K562 (cell line): ENCODE results near the gene GALNT18. TPM values are rescaled to one million over a fixed set of nuclear protein-coding genes. Genes with fewer than 3 reads are reported as not detected.

Experiments used
- ATAC-seq: fragments of 200-7000 bp; cut with Tn5 transposase; 3 replicates; pipeline ENCODE4 v1.9.1; 2020; ENCODE audit warnings: moderate library complexity
- BruUV-seq: library from RNA; stranded (reverse); fragments of 400-500 nt; replicated peaks from 2 replicates; lab custom pipeline; 2021; lab: Mats Ljungman, UMichigan
- CTCF ChIA-PET: fragments of 300-600 bp; formaldehyde crosslinking; extraction: SDS; loops from one replicate; lab custom pipeline; 2021; ENCODE audit warnings: low intra/inter-chr PET ratio; lab: Yijun Ruan, JAX
- POLR2A ChIA-PET: fragments of 300-600, 350-650 bp; sonication (Branson Sonifier 250); formaldehyde crosslinking; extraction: SDS; loops from one replicate; lab custom pipeline; 2021; ENCODE audit warnings: antibody characterized with exemption, inconsistent platforms; lab: Yijun Ruan, JAX
- DNase-seq, 4 experiments: peaks; one replicate each; pipeline versions ENCODE4 v3.0.0 to v3.0.0-alpha.2; 2011 to 2018; ENCODE audit warnings: low spot score in 3 of 4, mixed read lengths in 3 of 4; ENCODE audit errors: extremely low read depth in 1 of 4
- FAIRE-seq: peaks from 2 replicates; lab custom pipeline; 2011; peaks lifted over from hg19 to GRCh38; lab: Jason Lieb, UNC
- H2AFZ ChIP-seq: 2 replicates; pipeline ENCODE4 v1.6.0; 2011; ENCODE audit warnings: low read depth, low read length, control low read depth, inconsistent platforms
- H3K27ac ChIP-seq: fragments of 200-600 bp; 3 replicates; pipeline ENCODE4 v1.8.0; 2011; ENCODE audit warnings: low read depth, mild to moderate bottlenecking, control low read depth, inconsistent platforms, low read length, moderate library complexity, mixed read lengths; ENCODE audit errors: extremely low read depth
- H3K27me3 ChIP-seq, 2 experiments: fragments of 300-600 bp in 1 of 2; 2 replicates in 1 of 2; 3 replicates in 1 of 2; pipeline versions ENCODE4 v1.6.0 to v1.8.0; 2011; ENCODE audit warnings: inconsistent platforms in 2 of 2, low read length in 2 of 2, mild to moderate bottlenecking in 1 of 2, mixed read lengths in 1 of 2, moderate library complexity in 1 of 2; ENCODE audit not compliant: control insufficient read depth in 2 of 2, insufficient read depth in 2 of 2
- H3K36me3 ChIP-seq: fragments of 300-600 bp; 3 replicates; pipeline ENCODE4 v1.8.0; 2011; ENCODE audit warnings: mild to moderate bottlenecking, low read length, inconsistent platforms; ENCODE audit not compliant: control insufficient read depth, insufficient read depth
- H3K4me1 ChIP-seq, 2 experiments: fragments of 200-600 bp in 1 of 2; replicated peaks in 1 of 2; 2 replicates in 1 of 2; 3 replicates in 1 of 2; pipeline versions ENCODE4 v1.5.1 to v1.8.0; 2011; ENCODE audit warnings: inconsistent platforms in 2 of 2, low read length in 2 of 2, mild to moderate bottlenecking in 1 of 2, mixed read lengths in 1 of 2, moderate library complexity in 1 of 2; ENCODE audit not compliant: control insufficient read depth in 2 of 2, insufficient read depth in 2 of 2
- H3K4me2 ChIP-seq: 2 replicates; pipeline ENCODE4 v1.6.1; 2011; ENCODE audit warnings: low read length, control low read depth, inconsistent platforms, mixed read lengths; ENCODE audit not compliant: insufficient read depth
- H3K4me3 ChIP-seq: fragments of 200-600 bp; sonication (generic), shearing (Covaris generic); 2 replicates; pipeline ENCODE4 v1.5.1; 2016; ENCODE audit warnings: control low read depth, inconsistent platforms
- H3K79me2 ChIP-seq: fragments of 200-600 bp; 3 replicates; pipeline ENCODE4 v1.8.0; 2011; ENCODE audit warnings: low read length, inconsistent platforms; ENCODE audit not compliant: control insufficient read depth, insufficient read depth
- H3K9ac ChIP-seq, 2 experiments: 2 replicates each; pipeline versions ENCODE4 v1.6.0 to v1.6.1; 2011; ENCODE audit warnings: low read depth in 2 of 2, low read length in 2 of 2, control low read depth in 1 of 2, inconsistent platforms in 1 of 2, mild to moderate bottlenecking in 1 of 2, mixed read lengths in 1 of 2; ENCODE audit not compliant: insufficient read depth in 1 of 2
- H3K9me1 ChIP-seq: one replicate; pipeline ENCODE4 v1.6.0; 2011; ENCODE audit warnings: inconsistent platforms, mild to moderate bottlenecking, low read length, moderate library complexity; ENCODE audit not compliant: control insufficient read depth, insufficient read depth
- H3K9me3 ChIP-seq: replicated peaks from 2 replicates; pipeline ENCODE4 v1.5.1; 2011; ENCODE audit warnings: low read depth, low read length, inconsistent platforms; ENCODE audit not compliant: control insufficient read depth, insufficient read depth
- H4K20me1 ChIP-seq: replicated peaks from 2 replicates; pipeline ENCODE4 v1.6.1; 2011; ENCODE audit warnings: low read length, inconsistent platforms, mixed read lengths; ENCODE audit not compliant: control insufficient read depth, insufficient read depth
- WGBS: fragments of 100-300 bp; shearing (Covaris generic); methylation state at CpG from one replicate; pipeline ENCODE4 v1.1.6; 2016; ENCODE audit warnings: low coverage, mixed read lengths; ENCODE audit not compliant: insufficient coverage; ENCODE audit errors: missing lambda C conversion rate; 5-methylcytosine and 5-hydroxymethylcytosine counted together
- in situ Hi-C: fragments of 300-500 bp; cut with MboI; formaldehyde crosslinking; loops from 4 replicates; pipeline ENCODE4 v1.15.0; 2018; ENCODE audit warnings: inconsistent platforms, mixed read lengths
- intact Hi-C: fragments of 100-400 bp; cut with micrococcal nuclease; formaldehyde crosslinking; loops from 2 replicates; pipeline ENCODE4 v1.14.2; 2022
- polyA plus RNA-seq, 8 experiments: library from polyadenylated mRNA; depleted of rRNA in 4 of 8; stranded (reverse) in 5 of 8; unstranded in 3 of 8; fragments of >200 nt; fragmentation: Nextera tagmentation in 2 of 8; fragmentation: Illumina TruSeq in 1 of 8; extraction: Ambion mirVana in 2 of 8; extraction: Trizol in 1 of 8; gene quantifications; 2 replicates each; pipeline versions ENCODE4 v1.2.1 to v1.2.3, GENCODE V29; 2011 to 2014; ENCODE audit warnings: inconsistent platforms in 1 of 8, missing spikeins in 1 of 8
- total RNA-seq, 7 experiments: library from RNA; depleted of rRNA in 6 of 7; stranded (reverse); fragments of >200 nt in 6 of 7; fragmentation: Illumina TruSeq in 2 of 7; extraction: Trizol in 2 of 7; gene quantifications; 2 replicates each; pipeline versions ENCODE4 v1.2.1 to v1.2.3, GENCODE V29; 2011 to 2021; ENCODE audit warnings: low replicate concordance in 1 of 7
- TF ChIP-seq, protein P1 (sequence below): fragments of 200-800 bp; sonication (Bioruptor generic); IDR thresholded peaks from 2 replicates; pipeline ENCODE4 v1.6.1; 2016; ENCODE audit warnings: missing genetic modification characterization, missing compliant biosample characterization
- TF ChIP-seq, protein P2 (sequence below): sonication (generic); formaldehyde crosslinking; IDR thresholded peaks from 2 replicates; pipeline ENCODE4 v1.8.1; 2023; ENCODE audit warnings: mild to moderate bottlenecking, missing genetic modification reagents, moderate library complexity
- TF ChIP-seq, protein P3 (sequence below): sonication (generic); formaldehyde crosslinking; IDR thresholded peaks from 2 replicates; pipeline ENCODE4 v1.8.0; 2022; ENCODE audit warnings: missing genetic modification reagents, mild to moderate bottlenecking, borderline replicate concordance

The GALNT18 gene
- total and polyA plus RNA-seq, 9 of the 15 experiments (the other 6 are each of a cell fraction or from before 2014, with no cell fraction given): not detected

DNA sequence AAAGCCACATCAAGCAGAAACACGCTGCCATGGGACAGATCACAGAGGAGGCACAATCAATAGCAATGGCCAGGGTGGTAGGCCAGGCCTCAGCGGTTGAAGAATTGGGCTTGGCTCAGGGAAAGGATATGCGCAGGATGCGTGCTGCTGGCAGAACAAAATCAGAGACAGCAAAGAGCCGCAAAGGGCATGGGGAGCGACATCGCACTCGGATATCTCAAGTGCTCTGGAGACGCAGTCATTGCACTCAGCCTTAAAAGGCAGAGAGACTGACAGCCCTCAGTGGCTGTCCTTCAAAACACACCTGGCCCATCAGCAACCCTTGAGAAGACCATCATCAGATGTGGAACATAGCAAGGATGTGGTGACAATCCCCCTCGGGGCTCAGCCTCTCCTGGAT lies 319.2 kb downstream of the GALNT18 start (continued):
- TF ChIP-seq, protein P1, sequence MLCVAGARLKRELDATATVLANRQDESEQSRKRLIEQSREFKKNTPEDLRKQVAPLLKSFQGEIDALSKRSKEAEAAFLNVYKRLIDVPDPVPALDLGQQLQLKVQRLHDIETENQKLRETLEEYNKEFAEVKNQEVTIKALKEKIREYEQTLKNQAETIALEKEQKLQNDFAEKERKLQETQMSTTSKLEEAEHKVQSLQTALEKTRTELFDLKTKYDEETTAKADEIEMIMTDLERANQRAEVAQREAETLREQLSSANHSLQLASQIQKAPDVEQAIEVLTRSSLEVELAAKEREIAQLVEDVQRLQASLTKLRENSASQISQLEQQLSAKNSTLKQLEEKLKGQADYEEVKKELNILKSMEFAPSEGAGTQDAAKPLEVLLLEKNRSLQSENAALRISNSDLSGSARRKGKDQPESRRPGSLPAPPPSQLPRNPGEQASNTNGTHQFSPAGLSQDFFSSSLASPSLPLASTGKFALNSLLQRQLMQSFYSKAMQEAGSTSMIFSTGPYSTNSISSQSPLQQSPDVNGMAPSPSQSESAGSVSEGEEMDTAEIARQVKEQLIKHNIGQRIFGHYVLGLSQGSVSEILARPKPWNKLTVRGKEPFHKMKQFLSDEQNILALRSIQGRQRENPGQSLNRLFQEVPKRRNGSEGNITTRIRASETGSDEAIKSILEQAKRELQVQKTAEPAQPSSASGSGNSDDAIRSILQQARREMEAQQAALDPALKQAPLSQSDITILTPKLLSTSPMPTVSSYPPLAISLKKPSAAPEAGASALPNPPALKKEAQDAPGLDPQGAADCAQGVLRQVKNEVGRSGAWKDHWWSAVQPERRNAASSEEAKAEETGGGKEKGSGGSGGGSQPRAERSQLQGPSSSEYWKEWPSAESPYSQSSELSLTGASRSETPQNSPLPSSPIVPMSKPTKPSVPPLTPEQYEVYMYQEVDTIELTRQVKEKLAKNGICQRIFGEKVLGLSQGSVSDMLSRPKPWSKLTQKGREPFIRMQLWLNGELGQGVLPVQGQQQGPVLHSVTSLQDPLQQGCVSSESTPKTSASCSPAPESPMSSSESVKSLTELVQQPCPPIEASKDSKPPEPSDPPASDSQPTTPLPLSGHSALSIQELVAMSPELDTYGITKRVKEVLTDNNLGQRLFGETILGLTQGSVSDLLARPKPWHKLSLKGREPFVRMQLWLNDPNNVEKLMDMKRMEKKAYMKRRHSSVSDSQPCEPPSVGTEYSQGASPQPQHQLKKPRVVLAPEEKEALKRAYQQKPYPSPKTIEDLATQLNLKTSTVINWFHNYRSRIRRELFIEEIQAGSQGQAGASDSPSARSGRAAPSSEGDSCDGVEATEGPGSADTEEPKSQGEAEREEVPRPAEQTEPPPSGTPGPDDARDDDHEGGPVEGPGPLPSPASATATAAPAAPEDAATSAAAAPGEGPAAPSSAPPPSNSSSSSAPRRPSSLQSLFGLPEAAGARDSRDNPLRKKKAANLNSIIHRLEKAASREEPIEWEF (CRISPR knock-in tag): no peak

GRCh38 chr11:11301212-11301611 lies 320.6 kb downstream of the GALNT18 start:
- Histone ChIP-seq H3K9ac (no peak overlapping the region), H3K9me3 (no peaks in the 10 kb centered on the region), H3K4me2 (no peak overlapping the region), H2AFZ (no peak overlapping the region), H4K20me1 (no peaks in the 10 kb centered on the region), H3K27me3 (peaks cover 0 to 25% of the 10 kb centered on the region in 2 experiments; a peak in 2 of 5 replicates), H3K4me1 (no peaks in the 10 kb centered on the region), H3K79me2 (no peaks in the 10 kb centered on the region), H3K4me3 (no peak overlapping the region), H3K9me1 (no peaks in the 10 kb centered on the region), H3K36me3 (no peaks in the 10 kb centered on the region), H3K27ac (no peak overlapping the region)
- 0% methylated on average over 6 of the region's 6 CpGs for WGBS
- no peak for DNase-seq
- no peak for FAIRE-seq
- intact Hi-C loops: no loop called here
- BruUV-seq: no TSS peak
- POLR2A ChIA-PET: no interaction called here
- in situ Hi-C loops: no loop called here
- no peak for ATAC-seq
- CTCF ChIA-PET: no interaction called here
- TF ChIP-seq, protein P2, sequence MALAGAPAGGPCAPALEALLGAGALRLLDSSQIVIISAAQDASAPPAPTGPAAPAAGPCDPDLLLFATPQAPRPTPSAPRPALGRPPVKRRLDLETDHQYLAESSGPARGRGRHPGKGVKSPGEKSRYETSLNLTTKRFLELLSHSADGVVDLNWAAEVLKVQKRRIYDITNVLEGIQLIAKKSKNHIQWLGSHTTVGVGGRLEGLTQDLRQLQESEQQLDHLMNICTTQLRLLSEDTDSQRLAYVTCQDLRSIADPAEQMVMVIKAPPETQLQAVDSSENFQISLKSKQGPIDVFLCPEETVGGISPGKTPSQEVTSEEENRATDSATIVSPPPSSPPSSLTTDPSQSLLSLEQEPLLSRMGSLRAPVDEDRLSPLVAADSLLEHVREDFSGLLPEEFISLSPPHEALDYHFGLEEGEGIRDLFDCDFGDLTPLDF (CRISPR knock-in tag): no peak
- TF ChIP-seq, protein P3, sequence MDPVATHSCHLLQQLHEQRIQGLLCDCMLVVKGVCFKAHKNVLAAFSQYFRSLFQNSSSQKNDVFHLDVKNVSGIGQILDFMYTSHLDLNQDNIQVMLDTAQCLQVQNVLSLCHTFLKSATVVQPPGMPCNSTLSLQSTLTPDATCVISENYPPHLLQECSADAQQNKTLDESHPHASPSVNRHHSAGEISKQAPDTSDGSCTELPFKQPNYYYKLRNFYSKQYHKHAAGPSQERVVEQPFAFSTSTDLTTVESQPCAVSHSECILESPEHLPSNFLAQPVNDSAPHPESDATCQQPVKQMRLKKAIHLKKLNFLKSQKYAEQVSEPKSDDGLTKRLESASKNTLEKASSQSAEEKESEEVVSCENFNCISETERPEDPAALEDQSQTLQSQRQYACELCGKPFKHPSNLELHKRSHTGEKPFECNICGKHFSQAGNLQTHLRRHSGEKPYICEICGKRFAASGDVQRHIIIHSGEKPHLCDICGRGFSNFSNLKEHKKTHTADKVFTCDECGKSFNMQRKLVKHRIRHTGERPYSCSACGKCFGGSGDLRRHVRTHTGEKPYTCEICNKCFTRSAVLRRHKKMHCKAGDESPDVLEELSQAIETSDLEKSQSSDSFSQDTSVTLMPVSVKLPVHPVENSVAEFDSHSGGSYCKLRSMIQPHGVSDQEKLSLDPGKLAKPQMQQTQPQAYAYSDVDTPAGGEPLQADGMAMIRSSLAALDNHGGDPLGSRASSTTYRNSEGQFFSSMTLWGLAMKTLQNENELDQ (CRISPR knock-in tag): no peak
